Prostate gland (tissue), 2 donors: ENCODE results near the gene PFN3.

ENCODE experiments used
- POLR2A ChIP-seq: fragments of 450-650 bp; IDR thresholded peaks from one replicate; pipeline ENCODE4 v1.6.1; 2016; ENCODE audit warnings: antibody characterized with exemption, mild to moderate bottlenecking
- TF ChIP-seq, protein P1 (sequence below), 4 experiments: fragments of 200-600 bp in 2 of 4; fragments of 450-650 bp in 2 of 4; sonication (generic) in 2 of 4; IDR thresholded peaks; 1 replicate in 3 of 4; 2 replicates in 1 of 4; pipeline ENCODE4 v1.5.1; 2016 to 2019; ENCODE audit warnings: antibody characterized with exemption in 4 of 4, mild to moderate bottlenecking in 2 of 4, moderate library complexity in 2 of 4

DNA sequence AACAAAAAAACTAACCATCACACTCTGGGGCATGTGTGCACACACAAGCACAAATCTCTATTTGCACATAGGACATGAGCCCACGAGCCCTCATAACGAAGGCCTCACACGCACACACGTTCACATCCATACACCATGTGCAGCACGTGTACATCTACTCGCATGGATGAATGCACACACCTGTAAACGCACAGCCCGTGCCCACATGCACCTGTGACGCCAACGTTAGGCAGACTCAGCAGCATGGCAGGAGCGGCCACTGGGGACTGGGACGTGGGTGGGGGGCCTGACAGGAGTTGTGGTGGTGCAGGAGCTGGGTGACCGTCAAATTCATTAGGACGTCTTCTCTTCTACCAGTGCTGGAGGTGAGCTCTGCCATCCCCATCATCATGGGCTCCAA lies 13.1 kb downstream of the PFN3 start:
- TF ChIP-seq, protein P1, sequence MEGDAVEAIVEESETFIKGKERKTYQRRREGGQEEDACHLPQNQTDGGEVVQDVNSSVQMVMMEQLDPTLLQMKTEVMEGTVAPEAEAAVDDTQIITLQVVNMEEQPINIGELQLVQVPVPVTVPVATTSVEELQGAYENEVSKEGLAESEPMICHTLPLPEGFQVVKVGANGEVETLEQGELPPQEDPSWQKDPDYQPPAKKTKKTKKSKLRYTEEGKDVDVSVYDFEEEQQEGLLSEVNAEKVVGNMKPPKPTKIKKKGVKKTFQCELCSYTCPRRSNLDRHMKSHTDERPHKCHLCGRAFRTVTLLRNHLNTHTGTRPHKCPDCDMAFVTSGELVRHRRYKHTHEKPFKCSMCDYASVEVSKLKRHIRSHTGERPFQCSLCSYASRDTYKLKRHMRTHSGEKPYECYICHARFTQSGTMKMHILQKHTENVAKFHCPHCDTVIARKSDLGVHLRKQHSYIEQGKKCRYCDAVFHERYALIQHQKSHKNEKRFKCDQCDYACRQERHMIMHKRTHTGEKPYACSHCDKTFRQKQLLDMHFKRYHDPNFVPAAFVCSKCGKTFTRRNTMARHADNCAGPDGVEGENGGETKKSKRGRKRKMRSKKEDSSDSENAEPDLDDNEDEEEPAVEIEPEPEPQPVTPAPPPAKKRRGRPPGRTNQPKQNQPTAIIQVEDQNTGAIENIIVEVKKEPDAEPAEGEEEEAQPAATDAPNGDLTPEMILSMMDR (IDR thresholded peaks at IDR 0.05), result no peak
- TF ChIP-seq POLR2A, result no peak
